GM19328 (cell line): Measurements from ENCODE around the gene NR4A3.
"Not testable (repeated sequence)": the region's sequence is repeated elsewhere in the genome, so short reads cannot be mapped to it uniquely, and the experiment has no call there.

Experiments used
- ATAC-seq: cut with Tn5 transposase; IDR thresholded peaks from one replicate; pipeline ENCODE4 v1.9.1; 2021; ENCODE audit warnings: mild to moderate bottlenecking, moderate library complexity; ENCODE audit not compliant: unreplicated experiment

Gene NR4A3

DNA sequence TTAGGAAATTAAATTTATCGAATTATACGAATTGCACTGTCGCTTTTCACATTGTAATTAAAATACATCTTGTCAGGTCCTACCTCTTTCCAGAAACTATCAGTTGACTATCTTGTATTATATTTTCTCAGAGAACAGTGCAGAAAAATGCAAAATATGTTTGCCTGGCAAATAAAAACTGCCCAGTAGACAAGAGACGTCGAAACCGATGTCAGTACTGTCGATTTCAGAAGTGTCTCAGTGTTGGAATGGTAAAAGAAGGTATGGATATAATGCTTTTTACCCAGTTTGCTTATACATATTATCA is 10.8 kb downstream of the NR4A3 start:
- ATAC-seq: no peak

DNA sequence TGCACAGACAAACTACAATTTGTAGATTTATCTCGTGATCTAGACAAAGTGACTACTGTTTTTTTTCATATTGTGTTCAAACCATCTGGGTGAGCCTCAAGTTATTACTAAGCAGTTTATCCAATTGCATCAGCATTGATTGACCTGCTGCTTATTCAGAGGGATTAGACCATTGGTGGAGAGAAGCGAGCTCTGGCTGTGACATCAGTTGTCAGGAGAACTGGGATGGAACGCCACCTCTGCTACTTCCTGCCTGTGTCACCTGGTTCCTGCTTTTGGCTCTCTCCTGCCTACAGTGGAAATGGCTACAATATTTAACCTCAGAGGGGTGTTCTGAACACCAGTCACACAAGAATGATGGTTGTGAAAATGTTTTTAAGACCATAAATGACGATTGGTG is 12.1 kb downstream of the NR4A3 start:
- no peak for ATAC-seq

DNA sequence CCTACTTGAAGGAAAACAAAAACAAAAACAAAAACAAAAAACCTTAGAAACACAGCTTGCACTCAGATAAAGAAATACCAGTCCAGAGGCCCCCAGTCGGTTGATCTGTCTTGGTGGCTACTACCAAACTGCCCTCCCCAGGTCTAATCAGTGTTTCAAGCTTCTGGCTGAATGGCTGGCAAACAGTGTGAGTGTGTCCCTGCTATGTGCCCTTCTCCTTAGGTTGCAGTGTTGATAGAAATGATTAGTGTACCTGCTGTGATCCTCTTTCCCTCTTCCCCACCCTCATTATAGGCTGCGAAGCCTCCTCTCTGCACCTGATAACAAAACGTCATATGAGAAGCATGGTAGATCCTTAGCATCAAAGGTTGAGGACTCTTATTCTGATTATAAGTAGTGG is 12.8 kb downstream of the NR4A3 start:
- ATAC-seq: no peak

DNA sequence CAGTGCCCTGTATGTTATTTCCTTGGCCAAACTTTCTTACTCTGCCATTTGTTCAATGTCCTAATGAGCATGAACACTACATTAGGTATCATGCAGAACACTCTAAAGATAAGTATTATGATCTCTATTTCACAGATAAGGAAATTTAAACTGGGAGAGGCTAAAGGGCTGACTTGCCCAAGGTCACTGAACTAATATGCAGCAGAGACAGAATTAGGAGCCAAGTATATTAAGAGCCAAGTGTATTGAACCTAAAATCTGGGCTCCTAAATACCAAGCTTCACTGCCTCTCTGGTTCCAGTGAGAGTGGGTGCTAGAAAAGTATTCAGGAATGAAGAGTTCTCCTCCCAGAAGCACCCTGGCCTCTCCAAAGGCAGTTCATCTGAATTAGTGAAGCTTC is 13.5 kb downstream of the NR4A3 start:
- no peak for ATAC-seq

DNA sequence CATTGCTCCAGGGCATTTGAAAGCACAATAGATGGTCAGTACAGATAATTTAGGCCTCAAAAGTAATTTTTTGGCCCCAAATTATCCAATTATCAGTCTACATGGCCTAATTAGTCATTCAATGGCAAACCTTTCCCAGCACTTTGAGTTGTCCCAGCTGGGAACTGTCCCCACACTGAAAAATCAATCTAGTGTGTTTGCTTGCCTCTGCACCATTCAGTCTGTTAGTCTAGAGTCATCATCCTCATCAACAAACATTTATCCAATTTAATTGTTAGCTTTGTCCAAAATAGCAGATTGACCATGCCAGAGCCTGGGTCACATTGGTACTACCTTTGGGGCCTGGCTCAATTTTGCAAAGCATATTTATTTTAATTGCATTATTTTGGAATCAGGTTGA is 13.9 kb downstream of the NR4A3 start:
- ATAC-seq: no peak

DNA sequence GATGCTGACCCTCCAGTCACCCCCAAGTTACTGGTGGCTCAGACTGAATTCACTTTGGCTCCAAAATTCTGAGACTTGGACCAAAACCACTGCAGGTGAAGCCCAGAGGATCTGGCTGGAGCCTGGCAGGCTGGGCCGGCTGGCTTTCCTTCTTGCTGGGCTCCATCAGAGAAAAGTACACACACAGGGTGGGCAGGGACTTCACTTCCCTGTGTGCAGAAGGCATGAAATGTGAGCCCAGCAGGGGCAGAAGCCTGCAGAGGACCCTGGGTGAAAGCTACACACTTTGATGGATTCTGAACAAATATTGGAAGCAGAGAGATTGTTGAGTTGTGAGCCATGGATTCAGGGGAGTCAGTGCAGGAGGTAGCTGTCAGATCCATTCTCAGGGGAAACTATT is 18.4 kb downstream of the NR4A3 start:
- ATAC-seq: no peak

DNA sequence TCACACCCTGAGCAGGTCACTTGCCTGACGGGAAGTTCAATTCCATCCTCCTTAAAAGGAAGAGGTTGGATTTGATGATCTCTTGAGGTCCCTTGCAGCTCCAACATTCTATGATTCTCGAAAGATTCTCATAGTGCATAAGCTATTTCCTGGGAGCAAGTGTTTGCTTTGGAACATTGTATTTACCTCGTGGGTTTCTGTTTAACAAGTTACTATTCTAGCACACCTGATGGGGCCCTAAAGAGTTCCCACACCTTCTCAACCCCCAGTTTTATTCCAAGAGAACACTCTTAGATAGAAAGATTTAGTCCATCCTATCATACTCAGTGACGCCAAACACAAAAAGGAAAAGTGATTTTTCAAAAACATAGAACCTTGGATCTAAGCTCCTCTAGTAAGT is 23.4 kb downstream of the NR4A3 start:
- ATAC-seq: no peak

DNA sequence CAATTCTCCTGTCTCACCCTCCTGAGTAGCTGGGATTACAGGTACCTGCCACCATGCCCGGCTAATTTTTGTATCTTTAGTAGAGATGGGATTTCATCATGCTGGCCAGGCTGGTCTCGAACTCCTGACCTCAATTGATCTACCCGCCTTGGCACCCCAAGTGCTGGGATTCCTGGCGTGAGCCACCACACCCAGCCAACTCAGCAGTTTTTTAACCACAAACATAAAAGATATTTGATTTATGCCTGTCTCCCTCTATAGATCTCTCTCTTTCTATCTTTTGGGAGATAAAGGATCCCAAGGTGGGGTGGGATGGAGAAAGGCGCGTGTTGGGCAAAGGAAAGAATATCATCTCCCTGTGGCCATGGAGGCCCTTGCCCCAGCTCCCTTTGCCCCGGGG is 26.8 kb downstream of the NR4A3 start:
- no peak for ATAC-seq

DNA sequence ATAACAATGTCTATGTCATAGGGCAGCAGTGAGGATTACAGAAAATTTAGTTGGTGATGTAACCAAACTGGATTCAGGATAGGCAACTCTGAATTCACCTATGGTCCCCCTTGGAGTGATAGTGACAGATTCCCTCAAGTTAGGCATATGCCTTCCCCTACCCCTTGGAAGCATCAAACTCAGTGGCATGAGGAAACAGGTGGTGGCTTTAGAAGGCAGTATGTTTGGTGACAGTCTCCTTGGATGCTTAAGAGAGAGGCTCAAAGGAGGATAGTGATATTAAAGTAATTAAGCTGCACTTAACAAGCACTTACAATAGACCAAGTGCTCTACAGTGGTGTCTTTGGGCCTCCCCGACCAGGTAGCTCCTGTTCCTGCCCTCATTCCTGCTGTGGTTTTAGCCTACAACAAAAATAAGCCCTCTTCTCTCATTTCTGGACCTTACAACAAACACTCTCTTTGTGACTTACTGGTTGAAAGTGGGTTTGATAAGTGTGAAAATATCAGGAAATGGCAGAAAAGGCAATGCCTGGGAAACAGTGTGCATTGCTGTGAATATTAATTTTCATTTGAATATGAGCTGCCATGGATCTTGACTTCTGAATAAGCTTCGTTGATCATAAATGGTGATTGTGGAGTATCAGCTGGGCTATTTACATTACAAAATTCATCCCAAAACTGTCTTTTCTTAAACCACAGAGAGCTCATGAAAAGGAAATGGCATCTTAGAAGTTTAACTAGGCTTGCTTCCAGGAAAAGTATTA is 29.2 kb downstream of the NR4A3 start:
- peak; percentile 17 for ATAC-seq

DNA sequence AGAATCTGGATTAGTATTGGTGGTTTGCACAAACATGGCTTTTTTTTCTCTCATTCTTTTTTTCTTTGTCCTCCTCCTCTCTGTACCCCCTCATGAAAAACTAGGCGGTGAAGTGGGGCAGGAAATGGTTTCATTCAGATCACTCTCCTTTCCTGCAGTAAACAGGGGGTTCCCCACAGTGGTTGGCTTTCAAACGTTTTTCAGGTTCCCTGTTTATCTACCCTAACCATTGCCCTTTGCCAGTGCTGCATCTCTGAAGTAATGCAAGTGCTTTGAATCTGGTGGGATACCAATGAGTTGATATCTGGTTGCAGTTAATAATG is 29.8 kb downstream of the NR4A3 start:
- peak; percentile 83 for ATAC-seq

DNA sequence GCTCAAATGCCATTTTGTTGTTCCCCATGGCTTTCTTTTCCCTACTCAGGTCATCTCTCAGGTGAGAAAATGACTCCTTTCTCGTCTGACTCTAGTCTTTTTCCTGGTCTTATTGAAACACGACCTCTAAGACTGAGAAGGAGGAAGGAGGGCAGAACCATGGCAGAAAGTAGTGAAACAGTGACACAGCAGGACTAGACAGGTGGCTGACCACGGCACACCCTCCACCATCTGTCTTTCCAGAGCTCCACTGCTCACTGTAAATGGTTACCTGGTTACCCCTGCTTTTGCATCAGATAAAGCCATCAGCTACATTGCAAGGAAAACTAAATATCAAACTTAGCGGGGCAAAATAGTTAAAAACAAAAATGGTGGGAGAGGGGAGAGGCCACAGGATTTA is 30.9 kb downstream of the NR4A3 start:
- peak; percentile 46 for ATAC-seq

DNA sequence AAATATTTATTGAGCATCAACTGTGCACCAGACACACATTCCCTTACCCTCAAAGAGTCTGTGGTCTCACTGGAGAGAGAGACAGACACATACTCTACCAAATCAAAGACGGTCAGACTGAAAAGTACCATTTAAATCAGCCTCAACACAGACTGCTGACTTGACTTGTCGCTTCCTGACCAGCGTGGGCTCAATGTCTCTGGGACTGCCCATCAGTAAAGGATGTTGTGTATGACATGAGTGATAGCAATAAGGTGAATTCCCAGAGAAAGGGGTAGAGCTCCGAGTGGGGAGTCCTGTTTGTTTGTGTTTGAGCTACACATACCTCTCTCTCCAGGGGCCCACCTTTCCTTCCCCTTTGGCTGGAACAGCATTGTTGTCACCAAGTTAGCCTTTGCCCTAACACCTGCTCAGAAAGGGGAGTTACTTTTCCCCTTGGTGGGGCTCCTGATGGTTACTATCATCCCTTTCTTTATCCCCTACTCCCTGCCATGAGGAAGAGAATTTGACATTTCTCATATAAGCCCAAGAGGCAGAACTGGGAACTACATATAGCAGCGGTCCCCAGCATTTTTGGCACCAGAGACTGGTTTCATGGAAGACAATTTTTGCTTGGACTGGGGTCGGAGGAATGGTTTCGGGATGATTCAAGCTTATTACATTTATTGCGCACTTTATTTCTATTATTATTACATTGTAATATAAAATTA is 33.9 kb downstream of the NR4A3 start:
- ATAC-seq: no peak

DNA sequence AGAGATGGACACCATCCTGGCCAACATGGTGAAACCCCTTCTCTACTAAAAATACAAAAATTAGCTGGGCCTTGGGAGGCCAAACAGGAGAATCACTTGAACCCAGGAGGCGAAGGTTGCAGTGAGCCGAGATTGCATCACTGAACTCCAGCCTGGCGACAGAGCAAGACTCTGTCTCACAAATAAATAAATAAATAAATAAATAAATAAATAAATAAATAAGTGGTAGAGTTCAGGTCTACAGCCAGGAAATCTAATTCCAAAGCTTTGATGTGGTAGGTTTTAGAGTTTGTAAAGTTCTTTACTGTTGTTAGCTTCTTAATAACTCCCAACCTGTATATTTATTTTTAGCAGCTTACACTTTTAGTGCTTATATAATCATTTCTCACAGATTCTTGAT is 35.9 kb downstream of the NR4A3 start:
- not testable (repeated sequence) for ATAC-seq

DNA sequence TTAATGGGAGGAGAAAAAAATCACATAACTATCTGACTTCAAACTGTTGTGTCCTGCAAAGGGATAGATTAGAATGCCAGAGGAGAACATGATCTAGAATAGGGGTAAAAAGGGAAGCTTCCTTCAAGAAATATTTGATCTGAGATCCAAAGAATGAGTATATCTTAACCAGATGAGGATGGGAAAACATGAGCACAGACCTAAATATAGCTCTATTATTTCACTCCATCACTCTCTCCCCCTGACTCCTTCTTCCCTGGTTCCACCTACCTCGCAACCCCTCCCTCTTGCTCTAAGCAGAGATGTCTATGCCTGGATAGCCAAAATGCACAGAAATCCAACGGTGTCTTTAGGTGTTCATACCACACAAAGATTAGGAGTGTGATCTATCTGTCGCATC is 36.4 kb downstream of the NR4A3 start:
- ATAC-seq: no peak

DNA sequence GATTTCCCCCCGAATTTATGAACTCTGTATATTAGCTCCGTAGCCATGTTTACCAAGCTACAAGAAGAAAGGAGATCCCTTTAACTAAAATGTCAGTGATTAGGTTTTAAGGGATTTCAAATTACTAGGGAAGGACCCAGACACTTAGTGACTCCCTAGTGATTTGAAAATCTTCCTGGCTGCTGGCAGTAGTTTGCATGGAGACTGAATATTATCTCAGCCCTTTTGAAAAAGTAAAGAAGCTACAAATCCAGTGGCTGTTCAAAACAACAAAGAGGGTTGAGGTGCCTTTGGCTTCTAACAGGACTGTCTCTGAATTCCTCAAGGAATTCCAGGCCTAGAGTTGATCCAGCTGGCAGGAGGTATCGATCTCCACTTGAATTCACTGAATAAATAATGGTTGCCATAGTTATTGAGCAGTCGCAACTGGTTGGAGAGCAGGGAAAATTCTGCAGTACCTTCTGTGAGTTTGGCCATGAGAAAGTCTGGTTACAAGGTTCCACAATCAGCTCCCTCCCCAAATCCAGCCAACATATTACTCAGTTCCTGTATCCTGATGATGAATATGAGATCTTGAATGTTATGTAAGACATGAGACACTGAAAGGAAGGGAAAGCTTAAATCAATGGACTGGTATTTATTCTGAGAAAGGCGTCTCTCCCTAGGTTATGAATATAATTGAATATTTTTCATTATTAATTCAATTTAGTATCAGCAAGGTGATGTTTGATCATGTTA is 37.7 kb downstream of the NR4A3 start:
- no peak for ATAC-seq

GRCh38 chr9:99860266-99860665 is 38.6 kb downstream of the NR4A3 start:
- no peak for ATAC-seq

GRCh38 chr9:99863955-99864354 is 42.3 kb downstream of the NR4A3 start:
- ATAC-seq: no peak

GRCh38 chr9:99866398-99866797 is 44.7 kb downstream of the NR4A3 start:
- no peak for ATAC-seq

- no peak for ATAC-seq
Measured at GRCh38 chr9:99867536-99867935, 45.9 kb downstream of the NR4A3 start.

- ATAC-seq: no peak
Measured at GRCh38 chr9:99867968-99868367, 46.3 kb downstream of the NR4A3 start.

- peak; percentile 51 for ATAC-seq
Measured at GRCh38 chr9:99868845-99869244, 47.2 kb downstream of the NR4A3 start.

DNA sequence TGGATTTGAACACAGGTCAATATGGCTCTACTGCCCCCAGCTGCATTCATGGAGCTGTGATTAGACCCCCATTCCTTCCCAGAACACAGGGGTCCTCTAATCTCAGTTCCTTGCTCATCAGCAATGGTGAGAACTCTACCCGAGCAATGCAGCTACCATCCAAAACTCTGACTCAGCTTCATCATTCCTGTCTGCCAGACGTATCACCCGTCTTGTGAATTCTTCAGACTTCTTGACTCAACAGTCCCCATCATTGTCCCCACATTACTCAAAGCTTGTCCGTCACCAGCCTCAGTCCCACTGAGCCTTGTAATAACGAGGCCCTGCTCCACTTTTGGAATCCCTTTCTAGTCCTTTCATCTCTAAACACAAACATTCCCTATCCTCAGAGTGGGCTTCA is 48.4 kb downstream of the NR4A3 start:
- ATAC-seq: no peak
